Smooth muscle cell (in vitro differentiated cells): ENCODE results near the gene QPCT. TPM values are rescaled to one million over a fixed set of nuclear protein-coding genes. Genes with fewer than 3 reads are reported as not detected.

ENCODE experiments used
- DNase-seq: peaks from one replicate; lab custom pipeline; 2025; ENCODE audit not compliant: unreplicated experiment; lab: John Stamatoyannopoulos, UW
- H2AFZ ChIP-seq: fragments of 200-600 bp; sonication (generic); 2 replicates; pipeline ENCODE4 v1.6.0; 2016; ENCODE audit warnings: antibody characterized with exemption, low read depth, mild to moderate bottlenecking
- H3F3A ChIP-seq: fragments of 200-600 bp; sonication (generic); 2 replicates; pipeline ENCODE4 v1.6.0; 2017; ENCODE audit warnings: antibody characterized with exemption, low read depth
- H3K27ac ChIP-seq: fragments of 200-600 bp; sonication (generic); 2 replicates; pipeline ENCODE4 v1.5.1; 2016; ENCODE audit warnings: low read depth, mild to moderate bottlenecking
- H3K27me3 ChIP-seq: fragments of 200-600 bp; sonication (generic); 2 replicates; pipeline ENCODE4 v1.6.1; 2016; ENCODE audit warnings: low read depth, mild to moderate bottlenecking
- H3K36me3 ChIP-seq: fragments of 200-600 bp; sonication (generic); 2 replicates; pipeline ENCODE4 v1.5.1; 2016; ENCODE audit warnings: low read depth
- H3K4me1 ChIP-seq: fragments of 200-600 bp; sonication (generic); 2 replicates; pipeline ENCODE4 v1.5.1; 2016; ENCODE audit warnings: low read depth
- H3K4me2 ChIP-seq: fragments of 200-600 bp; sonication (generic); 2 replicates; pipeline ENCODE4 v1.6.0; 2016; ENCODE audit warnings: mild to moderate bottlenecking
- H3K4me3 ChIP-seq: fragments of 200-600 bp; sonication (generic); 2 replicates; pipeline ENCODE4 v1.5.1; 2016; ENCODE audit warnings: mild to moderate bottlenecking
- H3K79me2 ChIP-seq: fragments of 200-600 bp; sonication (generic); 2 replicates; pipeline ENCODE4 v1.6.0; 2016; ENCODE audit warnings: low read depth, mild to moderate bottlenecking
- H3K9ac ChIP-seq: fragments of 200-600 bp; sonication (generic); 2 replicates; pipeline ENCODE4 v1.6.0; 2016; ENCODE audit warnings: low read depth
- H3K9me3 ChIP-seq: fragments of 200-600 bp; sonication (generic); replicated peaks from 2 replicates; pipeline ENCODE4 v1.5.1; 2016; ENCODE audit warnings: low read depth
- H4K20me1 ChIP-seq: fragments of 200-600 bp; sonication (generic); 2 replicates; pipeline ENCODE4 v1.6.0; 2016; ENCODE audit warnings: low read depth
- CTCF ChIP-seq: fragments of 200-600 bp; sonication (generic); IDR thresholded peaks from 2 replicates; pipeline ENCODE4 v1.5.1; 2017; ENCODE audit warnings: borderline replicate concordance, mild to moderate bottlenecking, antibody characterized with exemption; ENCODE audit not compliant: insufficient read depth, poor library complexity, severe bottlenecking
- WGBS: methylation state at CpG from one replicate; pipeline ENCODE4 v1.1.7; 2016; ENCODE audit warnings: low lambda C conversion rate; 5-methylcytosine and 5-hydroxymethylcytosine counted together
- polyA plus RNA-seq: library from polyadenylated mRNA; unstranded; fragments of >200 nt; fragmentation: Nextera tagmentation; extraction: Ambion mirVana; gene quantifications from 2 replicates; pipeline ENCODE4 v1.2.1, GENCODE V29; 2016
- total RNA-seq: library from RNA; depleted of rRNA; stranded (reverse); fragments of >200 nt; gene quantifications from 2 replicates; pipeline ENCODE4 v1.2.3, GENCODE V29; 2014

Gene QPCT
- total and polyA plus RNA-seq, 2 experiments from 2014 or later = 0.58 to 2.0 TPM

GRCh38 chr2:37415128-37415820, 70.8 kb downstream of the QPCT start:
- Histone ChIP-seq H3K27me3 (no peaks in the 10 kb centered on the region), H3K4me2 (peak overlapping the region; percentile 63), H3K27ac (no peak overlapping the region), H3K4me3 (no peak overlapping the region), H3F3A (peaks cover 5% of the 10 kb centered on the region), H4K20me1 (no peaks in the 10 kb centered on the region), H3K79me2 (no peaks in the 10 kb centered on the region), H3K9me3 (no peaks in the 10 kb centered on the region), H3K9ac (no peak overlapping the region), H3K36me3 (no peaks in the 10 kb centered on the region), H2AFZ (peak overlapping the region; percentile 2), H3K4me1 (peaks cover 7% of the 10 kb centered on the region)
- 55% methylated on average over 7 of the region's 7 CpGs for WGBS
- peak; percentile 8 for TF ChIP-seq CTCF
- no peak for DNase-seq

GRCh38 chr2:37417321-37417720, 72.9 kb downstream of the QPCT start:
- Histone ChIP-seq H3K79me2 (no peaks in the 10 kb centered on the region), H3F3A (peaks cover 5% of the 10 kb centered on the region), H3K36me3 (no peaks in the 10 kb centered on the region), H3K4me2 (peak overlapping the region; percentile 21), H3K9me3 (no peaks in the 10 kb centered on the region), H2AFZ (no peak overlapping the region), H3K9ac (no peak overlapping the region), H3K27ac (peak overlapping the region; percentile 3), H3K4me3 (no peak overlapping the region), H3K27me3 (no peaks in the 10 kb centered on the region), H3K4me1 (peaks cover 7% of the 10 kb centered on the region), H4K20me1 (no peaks in the 10 kb centered on the region)
- DNase-seq = no peak
- TF ChIP-seq CTCF = no peak
- WGBS = 31% methylated on average over 4 of the region's 4 CpGs

- Histone ChIP-seq H3K4me3 (no peak overlapping the region), H3K79me2 (no peaks in the 10 kb centered on the region), H3K27ac (no peak overlapping the region), H3K9me3 (no peaks in the 10 kb centered on the region), H4K20me1 (no peaks in the 10 kb centered on the region), H3F3A (peaks cover 5% of the 10 kb centered on the region), H3K36me3 (no peaks in the 10 kb centered on the region), H3K4me2 (no peak overlapping the region), H3K27me3 (no peaks in the 10 kb centered on the region), H3K9ac (no peak overlapping the region), H3K4me1 (peaks cover 7% of the 10 kb centered on the region), H2AFZ (no peak overlapping the region)
- TF ChIP-seq CTCF = no peak
- WGBS = 61% methylated on average over 6 of the region's 6 CpGs
- no peak for DNase-seq
These were observed 74.5 kb downstream of the QPCT start for GRCh38 chr2:37418956-37419355.

GRCh38 chr2:37421686-37422085, 77.3 kb downstream of the QPCT start:
- Histone ChIP-seq H3K9me3 (no peaks in the 10 kb centered on the region), H3K27me3 (no peaks in the 10 kb centered on the region), H2AFZ (no peak overlapping the region), H4K20me1 (no peaks in the 10 kb centered on the region), H3K79me2 (no peaks in the 10 kb centered on the region), H3K4me1 (no peaks in the 10 kb centered on the region), H3K4me2 (no peak overlapping the region), H3F3A (no peaks in the 10 kb centered on the region), H3K9ac (no peak overlapping the region), H3K27ac (no peak overlapping the region), H3K4me3 (no peak overlapping the region), H3K36me3 (no peaks in the 10 kb centered on the region)
- TF ChIP-seq CTCF = no peak
- 94% methylated on average over 6 of the region's 6 CpGs for WGBS
- DNase-seq = no peak
